Testis (tissue), 2 donors: ENCODE measurements around the gene CTPS1.

Experiments used
- CTCF ChIP-seq, 3 experiments: fragments of 450-650 bp in 2 of 3; fragments of 200-600 bp in 1 of 3; sonication (generic) in 1 of 3; IDR thresholded peaks; one replicate each; pipeline ENCODE4 v1.5.1; 2016 to 2019; ENCODE audit warnings: antibody characterized with exemption in 3 of 3, mild to moderate bottlenecking in 2 of 3, moderate library complexity in 1 of 3
- POLR2A ChIP-seq: fragments of 450-650 bp; IDR thresholded peaks from one replicate; pipeline ENCODE4 v1.6.1; 2017; ENCODE audit warnings: antibody characterized with exemption, mild to moderate bottlenecking, moderate library complexity

- TF ChIP-seq CTCF (IDR thresholded peaks at IDR 0.05): no peak
- no peak for TF ChIP-seq POLR2A
Measured at GRCh38 chr1:41013796-41014195, 34.3 kb downstream of the CTPS1 start.
